Lung (tissue), 12 donors: ENCODE measurements around the gene ASB2. TPM values are rescaled to one million over a fixed set of nuclear protein-coding genes. Genes with fewer than 3 reads are reported as not detected.

Source experiments
- ATAC-seq: fragments of 200-7000 bp; cut with Tn5 transposase; one replicate; pipeline ENCODE4 v1.9.1; 2020; ENCODE audit warnings: moderate number of reproducible peaks; ENCODE audit not compliant: insufficient read depth, low FRiP score
- DNase-seq, 3 donors: peaks; one replicate each; pipeline ENCODE4 v3.0.0-alpha.2; 2013 to 2017
- H3K27ac ChIP-seq, 2 donors: one replicate each; pipeline ENCODE4 v1.5.1; 2013; ENCODE audit warnings: mild to moderate bottlenecking in 2 of 2, moderate library complexity in 2 of 2, control low read depth in 1 of 2, inconsistent platforms in 1 of 2, low read depth in 1 of 2, low read length in 1 of 2
- H3K27me3 ChIP-seq, 3 donors: one replicate each; pipeline ENCODE4 v1.5.1; 2013; ENCODE audit warnings: low read length in 2 of 3; ENCODE audit not compliant: control insufficient read depth in 3 of 3, insufficient read depth in 3 of 3
- H3K36me3 ChIP-seq, 4 donors: one replicate each; pipeline ENCODE4 v1.5.1; 2013; ENCODE audit warnings: low read length in 4 of 4, mild to moderate bottlenecking in 1 of 4, moderate library complexity in 1 of 4; ENCODE audit not compliant: control insufficient read depth in 4 of 4, insufficient read depth in 4 of 4
- H3K4me1 ChIP-seq, 5 donors: one replicate each; pipeline ENCODE4 v1.5.1; 2013; ENCODE audit warnings: low read length in 5 of 5, mild to moderate bottlenecking in 2 of 5, moderate library complexity in 1 of 5; ENCODE audit not compliant: control insufficient read depth in 5 of 5, insufficient read depth in 5 of 5
- H3K4me3 ChIP-seq: one replicate; pipeline ENCODE4 v1.5.1; 2013; ENCODE audit warnings: mild to moderate bottlenecking, control low read depth, moderate library complexity
- H3K9ac ChIP-seq, 2 donors: one replicate each; pipeline ENCODE4 v1.5.1; 2013; ENCODE audit warnings: low read length in 2 of 2, control low read depth in 1 of 2; ENCODE audit not compliant: insufficient read depth in 1 of 2
- H3K9me3 ChIP-seq, 4 donors: one replicate each; pipeline ENCODE4 v1.5.1; 2013; ENCODE audit warnings: low read length in 3 of 4, mild to moderate bottlenecking in 1 of 4, moderate library complexity in 1 of 4; ENCODE audit not compliant: control insufficient read depth in 4 of 4, insufficient read depth in 3 of 4
- WGBS, 2 donors: extraction: QIAGEN DNeasy Blood & Tissue Kit; methylation state at CpG; one replicate each; pipeline ENCODE4 v1.1.7; 2013; 5-methylcytosine and 5-hydroxymethylcytosine counted together
- polyA plus RNA-seq, 2 donors: library from polyadenylated mRNA; stranded (reverse); fragments of 200-250 nt; gene quantifications; one replicate each; pipeline ENCODE4 v1.2.1, GENCODE V29; 2013
- total RNA-seq, 2 donors: library from RNA; depleted of rRNA in 1 of 2; stranded (reverse); fragments of >200 nt in 1 of 2; gene quantifications; one replicate each; pipeline ENCODE4 v1.2.1, GENCODE V29; 2014 to 2021
- TF ChIP-seq, protein P1 (sequence below): IDR thresholded peaks from 2 replicates; pipeline ENCODE4 v1.5.1; 2012; ENCODE audit warnings: mild to moderate bottlenecking; ENCODE audit errors: control extremely low read depth, extremely low read depth
- donor health status: control.
- donor health status: control.
- donor health status: Bipolar disorder and iron deficiency.
- donor health status: healthy.
- donor health status: DM: yes; HTN: yes; CAD: no.

Gene ASB2
- total and polyA plus RNA-seq, 4 donors: 1.8 to 3.7 (median 2.6) TPM

- Histone ChIP-seq H3K36me3 (no peaks in the 10 kb centered on the region), H3K27me3 (no peaks in the 10 kb centered on the region), H3K27ac (no peak overlapping the region), H3K9ac (no peak overlapping the region), H3K4me1 (no peaks in the 10 kb centered on the region), H3K4me3 (no peak overlapping the region), H3K9me3 (peaks cover 0 to 2% (median 0%) of the 10 kb centered on the region in 4 donors)
- ATAC-seq (no peak), DNase-seq (no peak)
- TF ChIP-seq, protein P1, sequence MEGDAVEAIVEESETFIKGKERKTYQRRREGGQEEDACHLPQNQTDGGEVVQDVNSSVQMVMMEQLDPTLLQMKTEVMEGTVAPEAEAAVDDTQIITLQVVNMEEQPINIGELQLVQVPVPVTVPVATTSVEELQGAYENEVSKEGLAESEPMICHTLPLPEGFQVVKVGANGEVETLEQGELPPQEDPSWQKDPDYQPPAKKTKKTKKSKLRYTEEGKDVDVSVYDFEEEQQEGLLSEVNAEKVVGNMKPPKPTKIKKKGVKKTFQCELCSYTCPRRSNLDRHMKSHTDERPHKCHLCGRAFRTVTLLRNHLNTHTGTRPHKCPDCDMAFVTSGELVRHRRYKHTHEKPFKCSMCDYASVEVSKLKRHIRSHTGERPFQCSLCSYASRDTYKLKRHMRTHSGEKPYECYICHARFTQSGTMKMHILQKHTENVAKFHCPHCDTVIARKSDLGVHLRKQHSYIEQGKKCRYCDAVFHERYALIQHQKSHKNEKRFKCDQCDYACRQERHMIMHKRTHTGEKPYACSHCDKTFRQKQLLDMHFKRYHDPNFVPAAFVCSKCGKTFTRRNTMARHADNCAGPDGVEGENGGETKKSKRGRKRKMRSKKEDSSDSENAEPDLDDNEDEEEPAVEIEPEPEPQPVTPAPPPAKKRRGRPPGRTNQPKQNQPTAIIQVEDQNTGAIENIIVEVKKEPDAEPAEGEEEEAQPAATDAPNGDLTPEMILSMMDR: no peak
- 88 to 91% methylated on average over 9 of the region's 9 CpGs for WGBS, 2 donors
These were observed 81.3 kb downstream of the ASB2 start for GRCh38 chr14:93895023-93895604.

DNA sequence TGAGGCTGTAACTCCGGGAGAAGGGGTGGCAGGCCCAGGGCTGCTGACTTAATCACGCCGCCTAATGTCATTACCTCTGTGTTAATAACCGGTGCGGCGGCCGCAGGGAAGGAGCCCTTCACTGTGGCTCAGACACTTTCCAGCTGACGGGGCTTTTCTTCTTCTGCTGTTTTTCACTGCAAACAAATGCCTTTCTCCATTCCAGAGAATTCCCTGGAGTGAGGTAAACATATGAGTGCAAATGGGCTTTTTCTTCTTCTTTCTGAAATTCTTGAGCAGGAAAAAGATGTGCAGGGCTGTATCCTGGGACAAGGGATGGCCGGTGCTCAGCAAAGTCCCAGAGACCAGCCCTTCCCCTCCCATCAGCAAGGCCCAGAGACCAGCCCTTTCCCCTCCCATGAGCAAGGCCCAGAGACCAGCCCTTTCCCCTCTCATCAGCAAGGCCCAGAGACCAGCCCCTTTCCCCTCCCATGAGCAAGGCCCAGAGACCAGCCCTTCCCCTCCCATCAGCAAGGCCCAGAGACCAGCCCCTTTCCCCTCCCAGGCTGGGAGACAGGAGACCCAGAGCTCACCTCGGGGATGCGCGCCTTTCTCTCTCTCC lies 82.6 kb downstream of the ASB2 start:
- Histone ChIP-seq H3K9me3 (peaks cover 0 to 2% (median 0%) of the 10 kb centered on the region in 4 donors), H3K27me3 (no peaks in the 10 kb centered on the region), H3K4me3 (no peak overlapping the region), H3K27ac (no peak overlapping the region), H3K36me3 (no peaks in the 10 kb centered on the region), H3K9ac (no peak overlapping the region), H3K4me1 (peaks cover 0 to 8% (median 0%) of the 10 kb centered on the region in 5 donors)
- no peak for DNase-seq
- 77 to 84% methylated on average over 12 of the region's 12 CpGs for WGBS, 2 donors
- ATAC-seq: no peak
- TF ChIP-seq, protein P1: no peak

DNA sequence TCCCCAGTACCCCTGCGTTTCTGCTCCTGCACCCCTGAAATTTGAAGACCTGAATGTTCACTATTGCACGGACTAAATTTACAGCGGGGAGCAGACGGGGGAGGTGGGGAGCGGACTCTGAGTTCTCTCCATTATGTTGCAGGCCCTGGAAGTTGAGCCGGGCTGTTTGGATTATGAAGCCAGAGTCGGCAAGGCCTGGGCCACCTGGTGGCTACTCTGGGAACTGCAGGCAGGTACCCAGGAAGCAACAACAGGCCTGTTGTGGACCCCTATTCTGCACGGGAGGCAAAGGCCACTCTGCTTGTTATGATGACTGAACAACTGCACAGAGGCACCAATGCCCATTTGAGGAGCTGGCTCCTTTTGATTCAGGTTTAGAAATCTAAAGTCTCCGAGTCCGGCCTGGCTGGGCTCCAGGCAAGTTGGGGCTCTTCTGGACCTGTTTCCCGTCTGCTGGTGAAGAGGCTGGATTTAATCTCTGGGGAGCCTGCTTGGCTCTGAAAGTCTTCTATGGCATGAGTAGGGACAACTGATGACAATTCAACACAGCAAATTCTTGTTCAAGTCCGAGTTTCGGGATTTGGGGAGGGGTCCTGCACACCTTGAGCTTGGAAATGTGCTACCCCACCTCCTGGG lies 83.3 kb downstream of the ASB2 start:
- peaks cover 0 to 2% (median 0%) of the 10 kb centered on the region in 4 donors for H3K9me3 ChIP-seq
- H3K4me3 ChIP-seq: no peak overlapping the region
- DNase-seq (peak; percentile 71 to 78 (median 71)), ATAC-seq (peak; percentile 88)
- H3K9ac ChIP-seq: no peak overlapping the region
- H3K27ac ChIP-seq: no peak overlapping the region
- H3K36me3 ChIP-seq: no peaks in the 10 kb centered on the region
- 34 to 36% methylated on average over 13 of the region's 13 CpGs for WGBS, 2 donors
- no peaks in the 10 kb centered on the region for H3K27me3 ChIP-seq
- peaks cover 0 to 8% (median 0%) of the 10 kb centered on the region in 5 donors for H3K4me1 ChIP-seq
- TF ChIP-seq, protein P1: peak; percentile 80
